Measurements from ENCODE around the gene LRRC3C.

- TF ChIP-seq, protein P1, sequence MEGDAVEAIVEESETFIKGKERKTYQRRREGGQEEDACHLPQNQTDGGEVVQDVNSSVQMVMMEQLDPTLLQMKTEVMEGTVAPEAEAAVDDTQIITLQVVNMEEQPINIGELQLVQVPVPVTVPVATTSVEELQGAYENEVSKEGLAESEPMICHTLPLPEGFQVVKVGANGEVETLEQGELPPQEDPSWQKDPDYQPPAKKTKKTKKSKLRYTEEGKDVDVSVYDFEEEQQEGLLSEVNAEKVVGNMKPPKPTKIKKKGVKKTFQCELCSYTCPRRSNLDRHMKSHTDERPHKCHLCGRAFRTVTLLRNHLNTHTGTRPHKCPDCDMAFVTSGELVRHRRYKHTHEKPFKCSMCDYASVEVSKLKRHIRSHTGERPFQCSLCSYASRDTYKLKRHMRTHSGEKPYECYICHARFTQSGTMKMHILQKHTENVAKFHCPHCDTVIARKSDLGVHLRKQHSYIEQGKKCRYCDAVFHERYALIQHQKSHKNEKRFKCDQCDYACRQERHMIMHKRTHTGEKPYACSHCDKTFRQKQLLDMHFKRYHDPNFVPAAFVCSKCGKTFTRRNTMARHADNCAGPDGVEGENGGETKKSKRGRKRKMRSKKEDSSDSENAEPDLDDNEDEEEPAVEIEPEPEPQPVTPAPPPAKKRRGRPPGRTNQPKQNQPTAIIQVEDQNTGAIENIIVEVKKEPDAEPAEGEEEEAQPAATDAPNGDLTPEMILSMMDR (IDR thresholded peaks at IDR 0.05) = no peak
- TF ChIP-seq POLR2AphosphoS5 (IDR thresholded peaks at IDR 0.05) = no peak
These were observed 18.7 kb upstream of the LRRC3C start for GRCh38 chr17:39908789-39909352.
